ENCODE data around the gene FRMPD2. TPM values are rescaled to one million over a fixed set of nuclear protein-coding genes. Genes with fewer than 3 reads are reported as not detected.

The FRMPD2 gene
- total RNA-seq, result not detected in 2 replicates

GRCh38 chr10:48274636-48275035 lies at the start of gene FRMPD2:
Gene FRMPD2 (minus strand): TSS chr10:48274696. CDS start chr10:48274567, 129 bp downstream.

GRCh38 chr10:48306265-48306869 lies 31.9 kb upstream of the FRMPD2 start, which contains the start of gene MAPK8:
Gene MAPK8 (plus strand): TSS chr10:48306677. CDS start chr10:48401661, 94,984 bp downstream.

Other genes starting within 250 kb of the FRMPD2 start
- 53.4 and 75.0 TPM in 2 replicates for gene MAPK8, start 32.0 kb upstream of the FRMPD2 start, total RNA-seq

Measured in placental pericyte (primary cell).